Hepatocyte (in vitro differentiated cells): Measurements from ENCODE around the gene OSGIN1.

Source experiments
- EZH2 ChIP-seq: fragments of 200-600 bp; sonication (generic); IDR thresholded peaks from 2 replicates; pipeline ENCODE4 v1.6.1; 2016; ENCODE audit warnings: antibody characterized with exemption, mild to moderate bottlenecking, borderline replicate concordance
- EZH2phosphoT487 ChIP-seq: fragments of 200-600 bp; sonication (generic); IDR thresholded peaks from one replicate; pipeline ENCODE4 v1.6.1; 2018; ENCODE audit warnings: antibody characterized with exemption, mild to moderate bottlenecking, low read depth, moderate library complexity; ENCODE audit not compliant: unreplicated experiment, severe bottlenecking
- TF ChIP-seq, protein P1 (sequence below): fragments of 200-600 bp; sonication (generic); IDR thresholded peaks from 2 replicates; pipeline ENCODE4 v1.5.1; 2016; ENCODE audit warnings: antibody characterized with exemption, mild to moderate bottlenecking; ENCODE audit not compliant: poor library complexity

DNA sequence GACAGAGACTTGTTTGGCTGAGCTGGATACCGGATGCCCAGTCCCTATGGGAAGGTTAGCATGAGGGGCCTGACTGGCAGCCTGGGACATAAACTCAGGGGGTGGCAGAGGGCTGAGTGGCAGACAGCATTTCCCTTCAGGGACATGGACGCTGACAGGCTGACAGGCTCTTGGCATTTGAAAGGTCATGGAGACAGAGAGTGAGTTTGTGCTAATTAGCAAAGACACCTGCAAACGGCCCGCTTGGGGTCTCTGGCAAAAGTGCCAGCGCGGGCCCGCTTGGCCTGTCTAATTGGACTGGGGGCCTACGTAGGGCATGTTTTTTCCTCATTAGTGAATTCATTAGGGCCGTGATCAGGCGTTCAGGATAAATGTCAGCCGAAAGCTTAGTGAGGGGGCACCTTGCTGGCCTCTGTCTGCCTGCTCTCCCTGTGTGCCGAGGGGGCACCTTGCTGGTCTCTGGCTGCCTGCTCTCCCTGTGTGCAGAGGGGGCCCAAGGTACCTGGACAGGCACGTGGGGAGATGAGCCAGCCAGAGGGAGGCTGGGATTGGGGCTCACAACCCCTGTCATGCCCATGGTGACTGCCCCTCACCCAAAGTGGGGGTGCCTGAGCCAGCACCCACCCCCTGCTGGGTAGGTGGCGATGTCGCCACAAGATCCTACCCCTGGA lies 22.7 kb downstream of the OSGIN1 start:
- TF ChIP-seq, protein P1, sequence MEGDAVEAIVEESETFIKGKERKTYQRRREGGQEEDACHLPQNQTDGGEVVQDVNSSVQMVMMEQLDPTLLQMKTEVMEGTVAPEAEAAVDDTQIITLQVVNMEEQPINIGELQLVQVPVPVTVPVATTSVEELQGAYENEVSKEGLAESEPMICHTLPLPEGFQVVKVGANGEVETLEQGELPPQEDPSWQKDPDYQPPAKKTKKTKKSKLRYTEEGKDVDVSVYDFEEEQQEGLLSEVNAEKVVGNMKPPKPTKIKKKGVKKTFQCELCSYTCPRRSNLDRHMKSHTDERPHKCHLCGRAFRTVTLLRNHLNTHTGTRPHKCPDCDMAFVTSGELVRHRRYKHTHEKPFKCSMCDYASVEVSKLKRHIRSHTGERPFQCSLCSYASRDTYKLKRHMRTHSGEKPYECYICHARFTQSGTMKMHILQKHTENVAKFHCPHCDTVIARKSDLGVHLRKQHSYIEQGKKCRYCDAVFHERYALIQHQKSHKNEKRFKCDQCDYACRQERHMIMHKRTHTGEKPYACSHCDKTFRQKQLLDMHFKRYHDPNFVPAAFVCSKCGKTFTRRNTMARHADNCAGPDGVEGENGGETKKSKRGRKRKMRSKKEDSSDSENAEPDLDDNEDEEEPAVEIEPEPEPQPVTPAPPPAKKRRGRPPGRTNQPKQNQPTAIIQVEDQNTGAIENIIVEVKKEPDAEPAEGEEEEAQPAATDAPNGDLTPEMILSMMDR: no peak
- TF ChIP-seq EZH2phosphoT487: no peak
- no peak for TF ChIP-seq EZH2
